GM21381 (cell line): Measurements from ENCODE around the gene RPS6KA1.
A peak's percentile ranks its signal among the peaks of the same experiment; 100 is the strongest.
"Not testable (repeated sequence)": the region's sequence is repeated elsewhere in the genome, so short reads cannot be mapped to it uniquely, and the experiment has no call there.

ENCODE experiments used
- ATAC-seq: cut with Tn5 transposase; IDR thresholded peaks from one replicate; pipeline ENCODE4 v1.9.1; 2021; ENCODE audit warnings: mild to moderate bottlenecking, moderate library complexity; ENCODE audit not compliant: unreplicated experiment

The RPS6KA1 gene

GRCh38 chr1:26553942-26554682 is 24.6 kb downstream of the RPS6KA1 start:
- ATAC-seq: no peak

GRCh38 chr1:26554781-26555180 is 25.2 kb downstream of the RPS6KA1 start:
- ATAC-seq: no peak

GRCh38 chr1:26555550-26555981 is 26.0 kb downstream of the RPS6KA1 start:
- no peak for ATAC-seq

GRCh38 chr1:26556111-26556510 is 26.6 kb downstream of the RPS6KA1 start:
- no peak for ATAC-seq

GRCh38 chr1:26557008-26557407 is 27.4 kb downstream of the RPS6KA1 start:
- ATAC-seq: no peak

- ATAC-seq: no peak
Observed at GRCh38 chr1:26558685-26559048, 29.1 kb downstream of the RPS6KA1 start.

GRCh38 chr1:26560403-26560780 is 30.8 kb downstream of the RPS6KA1 start:
- no peak for ATAC-seq

GRCh38 chr1:26570287-26570686 is 40.7 kb downstream of the RPS6KA1 start:
- no peak for ATAC-seq

GRCh38 chr1:26571381-26571780 is 41.8 kb downstream of the RPS6KA1 start:
- ATAC-seq: no peak

- no peak for ATAC-seq
Observed at GRCh38 chr1:26574018-26574417, 44.5 kb downstream of the RPS6KA1 start.

- no peak for ATAC-seq
Observed at GRCh38 chr1:26574719-26575251, 45.2 kb downstream of the RPS6KA1 start.

GRCh38 chr1:26575348-26575747 is 45.8 kb downstream of the RPS6KA1 start:
- no peak for ATAC-seq

- ATAC-seq: no peak
Observed at GRCh38 chr1:26578167-26578566, 48.6 kb downstream of the RPS6KA1 start.

GRCh38 chr1:26579681-26580111 is 50.1 kb downstream of the RPS6KA1 start:
- no peak for ATAC-seq

GRCh38 chr1:26580116-26580515 is 50.6 kb downstream of the RPS6KA1 start:
- no peak for ATAC-seq

GRCh38 chr1:26581287-26581651 is 51.7 kb downstream of the RPS6KA1 start:
- ATAC-seq: no peak

GRCh38 chr1:26582053-26582835 is 52.7 kb downstream of the RPS6KA1 start:
- no peak for ATAC-seq

- peak; percentile 48 for ATAC-seq
Observed at GRCh38 chr1:26582836-26583460, 53.4 kb downstream of the RPS6KA1 start.

- no peak for ATAC-seq
Observed at GRCh38 chr1:26583646-26584485, 54.3 kb downstream of the RPS6KA1 start.

GRCh38 chr1:26584588-26584987 is 55.0 kb downstream of the RPS6KA1 start:
- ATAC-seq: not testable (repeated sequence)

- no peak for ATAC-seq
Observed at GRCh38 chr1:26585471-26585870, 55.9 kb downstream of the RPS6KA1 start.
